ENCODE measurements around the gene HCK.

DNA sequence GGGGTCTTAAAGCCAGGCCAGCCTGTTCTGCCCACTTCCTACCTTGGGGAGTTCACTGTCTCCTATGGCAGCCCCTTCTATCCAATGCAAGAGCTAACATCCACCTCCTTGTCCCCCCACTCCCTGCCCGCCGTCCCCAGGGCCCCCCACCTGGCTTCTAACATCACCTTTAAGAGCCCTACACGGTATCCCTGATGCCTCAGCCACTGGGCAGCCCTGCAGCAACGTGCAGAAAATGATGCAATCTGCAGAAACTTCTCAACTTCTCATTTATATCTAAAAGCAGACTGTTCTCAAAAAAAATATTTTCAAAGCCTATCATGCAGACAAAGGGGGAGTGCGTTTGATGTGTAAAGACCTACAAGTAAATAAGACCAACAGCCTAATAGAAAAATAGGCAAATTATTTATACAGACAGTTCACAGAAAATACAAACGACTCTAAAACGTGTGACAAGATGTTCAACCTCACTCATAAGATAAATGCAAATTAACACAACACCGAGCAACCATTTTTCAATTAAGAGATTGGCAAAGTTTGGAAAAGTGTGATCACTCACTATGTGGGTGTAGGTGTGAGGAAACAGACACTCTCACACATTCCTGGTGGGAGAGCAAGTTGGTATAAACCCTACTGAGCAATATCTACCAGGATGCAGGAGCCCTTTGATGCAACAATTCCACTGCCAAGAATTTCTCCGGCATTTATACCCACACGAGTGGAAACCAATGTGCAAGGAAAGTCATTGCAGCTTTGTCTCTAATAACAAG lies 15.1 kb upstream of the HCK start:
- no peak for TF ChIP-seq CTCF (IDR thresholded peaks at IDR 0.05)
- TF ChIP-seq POLR2A (IDR thresholded peaks at IDR 0.05) = no peak

Measured in Peyer's patch (tissue), 4 donors.